ENCODE data around the gene DLG2. TPM values are rescaled to one million over a fixed set of nuclear protein-coding genes. Genes with fewer than 3 reads are reported as not detected.

The DLG2 gene
- total and polyA plus RNA-seq, 9 of the 15 experiments (the other 6 are each of a cell fraction or from before 2014, with no cell fraction given), result 0.52 to 1.6 (median 0.95) TPM

GRCh38 chr11:83611031-83611430 lies 2016.1 kb downstream of the DLG2 start:
- ATAC-seq (no peak), DNase-seq (ENCODE audit: extremely low read depth in 1 of 4, low spot score in 3 of 4) (no peak), FAIRE-seq (no peak)
- WGBS (ENCODE audit: insufficient coverage, low coverage, missing lambda C conversion rate), result 8% methylated on average over 2 of the region's 2 CpGs
- no peak for TF ChIP-seq FOXK1 (CRISPR knock-in tag; IDR thresholded peaks at IDR 0.05; ENCODE audit: borderline replicate concordance)
- TF ChIP-seq RFX7 (CRISPR knock-in tag; IDR thresholded peaks at IDR 0.05), result no peak
- no peak for TF ChIP-seq HBP1 (CRISPR knock-in tag; IDR thresholded peaks at IDR 0.05)
- no peak for TF ChIP-seq CCAR2 (IDR thresholded peaks at IDR 0.05; ENCODE audit: low read depth, low read length)
- no peak for TF ChIP-seq CBX1 (IDR thresholded peaks at IDR 0.05; ENCODE audit: low read depth)
- no peak for TF ChIP-seq KLF16 (IDR thresholded peaks at IDR 0.05)
- H3K4me2 ChIP-seq (ENCODE audit: insufficient read depth, low read length), result no peak overlapping the region
- no TSS peak for BruUV-seq (replicated peaks)
- intact Hi-C loops (cut with micrococcal nuclease), result no loop called here
- no peak overlapping the region for H3K9ac ChIP-seq (ENCODE audit: insufficient read depth in 1 of 2, low read depth in 2 of 2, low read length in 2 of 2)
- H3K79me2 ChIP-seq (ENCODE audit: control insufficient read depth, insufficient read depth, low read length), result no peaks in the 10 kb centered on the region
- H3K27me3 ChIP-seq (ENCODE audit: control insufficient read depth in 2 of 2, insufficient read depth in 2 of 2, low read length in 2 of 2), result no peaks in the 10 kb centered on the region
- no peaks in the 10 kb centered on the region for H3K4me1 ChIP-seq (replicated peaks in 1 of 2; ENCODE audit: control insufficient read depth in 2 of 2, insufficient read depth in 2 of 2, low read length in 2 of 2)
- H3K9me1 ChIP-seq (ENCODE audit: control insufficient read depth, insufficient read depth, low read length), result no peaks in the 10 kb centered on the region
- H3K27ac ChIP-seq (ENCODE audit: extremely low read depth, low read depth, low read length), result no peak overlapping the region
- ChIA-PET CTCF (ENCODE audit: low intra/inter-chr PET ratio) (no interaction called here), POLR2A (no interaction called here)
- in situ Hi-C loops (cut with MboI), result no loop called here
- no peaks in the 10 kb centered on the region for H3K9me3 ChIP-seq (replicated peaks; ENCODE audit: control insufficient read depth, insufficient read depth, low read depth, low read length)
- no peaks in the 10 kb centered on the region for H4K20me1 ChIP-seq (replicated peaks; ENCODE audit: control insufficient read depth, insufficient read depth, low read length)
- H3K4me3 ChIP-seq, result no peak overlapping the region
- no peaks in the 10 kb centered on the region for H3K36me3 ChIP-seq (ENCODE audit: control insufficient read depth, insufficient read depth, low read length)
- no peak overlapping the region for H2AFZ ChIP-seq (ENCODE audit: low read depth, low read length)

GRCh38 chr11:83609191-83609590 lies 2018.0 kb downstream of the DLG2 start:
- no TSS peak for BruUV-seq (replicated peaks)
- H3K4me2 ChIP-seq (ENCODE audit: insufficient read depth, low read length), result no peak overlapping the region
- H3K9ac ChIP-seq (ENCODE audit: insufficient read depth in 1 of 2, low read depth in 2 of 2, low read length in 2 of 2), result no peak overlapping the region
- H3K79me2 ChIP-seq (ENCODE audit: control insufficient read depth, insufficient read depth, low read length), result no peaks in the 10 kb centered on the region
- no peaks in the 10 kb centered on the region for H3K9me3 ChIP-seq (replicated peaks; ENCODE audit: control insufficient read depth, insufficient read depth, low read depth, low read length)
- H3K27ac ChIP-seq (ENCODE audit: extremely low read depth, low read depth, low read length), result no peak overlapping the region
- 0% methylated on average over 2 of the region's 2 CpGs for WGBS (ENCODE audit: insufficient coverage, low coverage, missing lambda C conversion rate)
- H3K36me3 ChIP-seq (ENCODE audit: control insufficient read depth, insufficient read depth, low read length), result no peaks in the 10 kb centered on the region
- no peaks in the 10 kb centered on the region for H4K20me1 ChIP-seq (replicated peaks; ENCODE audit: control insufficient read depth, insufficient read depth, low read length)
- DNase-seq (ENCODE audit: extremely low read depth in 1 of 4, low spot score in 3 of 4) (no peak), ATAC-seq (no peak), FAIRE-seq (no peak)
- no peaks in the 10 kb centered on the region for H3K9me1 ChIP-seq (ENCODE audit: control insufficient read depth, insufficient read depth, low read length)
- H3K4me3 ChIP-seq, result no peak overlapping the region
- no peaks in the 10 kb centered on the region for H3K27me3 ChIP-seq (ENCODE audit: control insufficient read depth in 2 of 2, insufficient read depth in 2 of 2, low read length in 2 of 2)
- ChIA-PET CTCF (ENCODE audit: low intra/inter-chr PET ratio) (no interaction called here), POLR2A (no interaction called here)
- intact Hi-C loops (cut with micrococcal nuclease) (no loop called here), in situ Hi-C loops (cut with MboI) (no loop called here)
- no peaks in the 10 kb centered on the region for H3K4me1 ChIP-seq (replicated peaks in 1 of 2; ENCODE audit: control insufficient read depth in 2 of 2, insufficient read depth in 2 of 2, low read length in 2 of 2)
- no peak overlapping the region for H2AFZ ChIP-seq (ENCODE audit: low read depth, low read length)
- TF ChIP-seq ETS1 (conservative IDR thresholded peaks at IDR 0.05; ENCODE audit: control insufficient read depth, low read depth, low read length), result no peak
- TF ChIP-seq FOXM1 (IDR thresholded peaks at IDR 0.05; ENCODE audit: low read depth), result no peak
- no peak for TF ChIP-seq FOXM1 (CRISPR knock-in tag; IDR thresholded peaks at IDR 0.05; ENCODE audit: low read depth)
- TF ChIP-seq CEBPZ (IDR thresholded peaks at IDR 0.05; ENCODE audit: borderline replicate concordance, low read depth, low read length), result no peak
- TF ChIP-seq KDM2B (CRISPR knock-in tag; IDR thresholded peaks at IDR 0.05), result no peak

Data from K562 (cell line).